ENCODE results near the gene TENT5C. TPM values are rescaled to one million over a fixed set of nuclear protein-coding genes. Genes with fewer than 3 reads are reported as not detected.

TENT5C gene
- total and polyA plus RNA-seq, 2 of the 8 experiments (the other 6 are each of a cell fraction or from before 2014, with no cell fraction given), result 0.38 to 0.99 TPM

GRCh38 chr1:117635805-117636204 lies 30.0 kb downstream of the TENT5C start:
- POLR2A ChIA-PET (ENCODE audit: partially characterized antibody), result interaction anchor here (1.5 kb wide), 1 partner anchor 23 kb away, joined by 3 read pairs; no protein-coding TSS in a partner anchor
- no peak for DNase-seq (ENCODE audit: low read depth in 1 of 2, low spot score in 2 of 2)
- 89% methylated on average over 3 of the region's 3 CpGs; no CpG with 5 or more reads in 1 of the 2 experiments for WGBS, 2 experiments (ENCODE audit: extremely low coverage in 1 of 2, insufficient coverage in 1 of 2, insufficient read length in 1 of 2, insufficient replicate concordance in 2 of 2, low coverage in 1 of 2, low lambda C conversion rate in 2 of 2, missing lambda C conversion rate in 1 of 2)
- TF ChIP-seq POU5F1 (IDR thresholded peaks at IDR 0.05; ENCODE audit: low read depth, low read length), result no peak
- no peak for TF ChIP-seq RAD21 (IDR thresholded peaks at IDR 0.05 in 1 of 2, conservative IDR thresholded peaks at IDR 0.05 in 1 of 2; ENCODE audit: low read depth in 2 of 2, low read length in 2 of 2)
- no peak for TF ChIP-seq YY1 (IDR thresholded peaks at IDR 0.05; ENCODE audit: low read depth, low read length)
- TF ChIP-seq NANOG (IDR thresholded peaks at IDR 0.05; ENCODE audit: insufficient read depth, low read depth, low read length, poor library complexity, severe bottlenecking), result no peak
- TF ChIP-seq POLR2A (IDR thresholded peaks at IDR 0.05; ENCODE audit: control extremely low read depth in 1 of 2, low read depth in 2 of 2, low read length in 2 of 2), result no peak
- no peak for TF ChIP-seq FOSL1 (IDR thresholded peaks at IDR 0.05; ENCODE audit: insufficient read depth, low read depth, low read length)
- no peak for TF ChIP-seq ATF3 (IDR thresholded peaks at IDR 0.05; ENCODE audit: insufficient read depth, low read depth, low read length)
- no peak for TF ChIP-seq EGR1 (IDR thresholded peaks at IDR 0.05; ENCODE audit: borderline replicate concordance, low read depth, low read length)
- no peak for TF ChIP-seq RBBP5 (IDR thresholded peaks at IDR 0.05; ENCODE audit: borderline replicate concordance, low read depth, low read length)
- TF ChIP-seq GTF2F1 (IDR thresholded peaks at IDR 0.05; ENCODE audit: borderline replicate concordance, low read depth, low read length), result no peak
- no peak for TF ChIP-seq SP2 (IDR thresholded peaks at IDR 0.05; ENCODE audit: low read length)
- no peak for TF ChIP-seq EZH2 (IDR thresholded peaks at IDR 0.05; ENCODE audit: low read depth, low read length, severe bottlenecking)
- TF ChIP-seq POLR2AphosphoS5 (IDR thresholded peaks at IDR 0.05; ENCODE audit: low read depth, low read length), result no peak
- TF ChIP-seq HDAC6 (IDR thresholded peaks at IDR 0.05; ENCODE audit: low read depth, low read length), result no peak

More at GRCh38 chr1:117635805-117636204, 30.0 kb downstream of the TENT5C start:
- no peak overlapping the region for H3K4me2 ChIP-seq (ENCODE audit: insufficient read depth in 1 of 2, low read depth in 2 of 2, low read length in 2 of 2)
- H3K23ac ChIP-seq (ENCODE audit: insufficient read length), result no peak overlapping the region
- H2AK5ac ChIP-seq (ENCODE audit: low read depth, low read length), result no peak overlapping the region
- H3K4me3 ChIP-seq (ENCODE audit: extremely low read depth in 1 of 4, insufficient read depth in 2 of 4, low read depth in 3 of 4, low read length in 4 of 4), result no peak overlapping the region
- H3K4me1 ChIP-seq (replicated peaks in 1 of 4; ENCODE audit: control insufficient read depth in 3 of 4, insufficient read depth in 4 of 4, low read length in 3 of 4), result peaks cover 5 to 16% (median 8%) of the 10 kb centered on the region in 4 experiments; a peak in 5 of 7 replicates
- H3K27me3 ChIP-seq (replicated peaks in 1 of 4; ENCODE audit: control insufficient read depth in 3 of 4, extremely low read depth in 1 of 4, insufficient read depth in 3 of 4, low read length in 3 of 4), result no peaks in the 10 kb centered on the region
- H4K20me1 ChIP-seq (replicated peaks in 1 of 2; ENCODE audit: control insufficient read depth in 1 of 2, insufficient read depth in 2 of 2, low read length in 2 of 2), result no peaks in the 10 kb centered on the region
- H4K5ac ChIP-seq (ENCODE audit: insufficient read length, low read depth, low read length), result no peak overlapping the region
- H2BK120ac ChIP-seq (replicated peaks; ENCODE audit: low read depth, low read length), result no peak overlapping the region
- H2BK20ac ChIP-seq (ENCODE audit: low read length), result no peak overlapping the region
- no peaks in the 10 kb centered on the region for H3K36me3 ChIP-seq (ENCODE audit: control insufficient read depth in 2 of 4, insufficient read depth in 4 of 4, low read length in 3 of 4)
- H3K56ac ChIP-seq (replicated peaks; ENCODE audit: insufficient read length, low read depth, low read length), result no peak overlapping the region
- no peak overlapping the region for H4K8ac ChIP-seq (ENCODE audit: extremely low read depth, insufficient read depth, low read length)
- H2BK15ac ChIP-seq (ENCODE audit: low read length), result no peak overlapping the region
- no peaks in the 10 kb centered on the region for H3K79me2 ChIP-seq (ENCODE audit: control insufficient read depth in 1 of 2, insufficient read depth in 2 of 2, low read length in 2 of 2)
- H3K23me2 ChIP-seq (ENCODE audit: low read depth, low read length), result no peaks in the 10 kb centered on the region
- no peak overlapping the region for H3K4ac ChIP-seq (replicated peaks; ENCODE audit: insufficient read length, low read depth, low read length)
- FAIRE-seq, result no peak
- H3K18ac ChIP-seq (ENCODE audit: extremely low read depth, low read length), result no peak overlapping the region
- H3K9me3 ChIP-seq (ENCODE audit: insufficient read depth in 2 of 2, low read depth in 1 of 2, low read length in 1 of 2), result no peaks in the 10 kb centered on the region
- no peak overlapping the region for H2AFZ ChIP-seq (ENCODE audit: low read length)
- H3K27ac ChIP-seq (ENCODE audit: low read depth, low read length), result no peak overlapping the region
- H3K9ac ChIP-seq (replicated peaks in 1 of 4; ENCODE audit: extremely low read depth in 1 of 4, low read depth in 3 of 4, low read length in 3 of 4), result no peak overlapping the region
- H2BK5ac ChIP-seq (ENCODE audit: low read depth, low read length), result no peak overlapping the region
- no peaks in the 10 kb centered on the region for H3K79me1 ChIP-seq (ENCODE audit: low read depth, low read length)
- H2BK12ac ChIP-seq (ENCODE audit: low read depth, low read length), result no peak overlapping the region
- no peak overlapping the region for H3K14ac ChIP-seq (ENCODE audit: insufficient read length)
- H4K91ac ChIP-seq (replicated peaks; ENCODE audit: insufficient read length, low read length), result no peak overlapping the region
- CTCF ChIA-PET (ENCODE audit: partially characterized antibody), result no interaction called here
